Psoas muscle (tissue), 8 donors: ENCODE measurements around the gene SRP9. TPM values are rescaled to one million over a fixed set of nuclear protein-coding genes. Genes with fewer than 3 reads are reported as not detected.

ENCODE experiments used
- ATAC-seq, 4 donors: fragments of 200-7000 bp; cut with Tn5 transposase; one replicate each; pipeline ENCODE4 v1.9.1; 2020; ENCODE audit warnings: moderate library complexity in 3 of 4, mild to moderate bottlenecking in 2 of 4
- DNase-seq, 2 donors: peaks; one replicate each; pipeline ENCODE4 v3.0.0-alpha.2; 2020
- H3K27ac ChIP-seq: fragments of 200-600 bp; one replicate; pipeline ENCODE4 v1.8.0; 2022
- H3K27me3 ChIP-seq, 3 donors: fragments of 200-600 bp in 1 of 3; one replicate each; pipeline versions ENCODE4 v1.6.1 to v1.8.0; 2013 to 2022; ENCODE audit warnings: low read length in 2 of 3, mild to moderate bottlenecking in 2 of 3, moderate library complexity in 1 of 3; ENCODE audit not compliant: insufficient read depth in 3 of 3
- H3K36me3 ChIP-seq, 2 donors: fragments of 200-600 bp in 1 of 2; one replicate each; pipeline versions ENCODE4 v1.6.1 to v1.8.0; 2013 to 2022; ENCODE audit warnings: low read depth in 1 of 2, mild to moderate bottlenecking in 1 of 2, moderate library complexity in 1 of 2; ENCODE audit not compliant: insufficient read depth in 1 of 2
- H3K4me1 ChIP-seq: fragments of 200-600 bp; one replicate; pipeline ENCODE4 v1.8.0; 2022
- H3K4me3 ChIP-seq: fragments of 200-600 bp; one replicate; pipeline ENCODE4 v1.8.0; 2022; ENCODE audit warnings: mild to moderate bottlenecking
- H3K9me3 ChIP-seq: fragments of 200-600 bp; one replicate; pipeline ENCODE4 v1.8.0; 2022
- WGBS, 3 donors: extraction: QIAGEN DNeasy Blood & Tissue Kit; methylation state at CpG; one replicate each; pipeline versions ENCODE4 v1.1.6 to v1.1.7; 2013; 5-methylcytosine and 5-hydroxymethylcytosine counted together
- intact Hi-C, 2 donors: fragments of 100-400 bp; cut with DNase I; formaldehyde crosslinking; loops; one replicate each; pipeline versions ENCODE4 v1.11.0 to v1.14.2; 2022
- polyA plus RNA-seq, 3 donors: library from polyadenylated mRNA; stranded (reverse); fragments of 200-250 nt; gene quantifications; one replicate each; pipeline ENCODE4 v1.2.3, GENCODE V29; 2013
- total RNA-seq, 4 donors: library from RNA; stranded (reverse); fragmentation: NEBNext Ultra II Directional in 2 of 4; extraction: Animal tissue kit (Norgen Biotek cat#: 25700) in 2 of 4; gene quantifications; one replicate each; pipeline versions ENCODE4 v1.2.1 to v1.2.4, GENCODE V29; 2021 to 2023
- TF ChIP-seq, protein P1 (sequence below): fragments of 200-600 bp; IDR thresholded peaks from one replicate; pipeline ENCODE4 v1.8.0; 2022; ENCODE audit warnings: antibody characterized with exemption
- donor health status: healthy with polysubstance abuse.
- donor health status: DM: no; HTN: no; CAD: no; lungs with moderate emphysema.
- donor health status: Bipolar disorder and iron deficiency.
- donor health status: healthy.
- donor health status: DM: yes; HTN: yes; CAD: no.
- donor health status: DM: no; HTN: no; CAD: no.
- donor health status: DM: no; HTN: no; CAD: no.
- donor health status: DM: yes; HTN: yes; CAD: no.

SRP9 gene
- total and polyA plus RNA-seq, 7 donors: 137 to 216 (median 143) TPM

DNA sequence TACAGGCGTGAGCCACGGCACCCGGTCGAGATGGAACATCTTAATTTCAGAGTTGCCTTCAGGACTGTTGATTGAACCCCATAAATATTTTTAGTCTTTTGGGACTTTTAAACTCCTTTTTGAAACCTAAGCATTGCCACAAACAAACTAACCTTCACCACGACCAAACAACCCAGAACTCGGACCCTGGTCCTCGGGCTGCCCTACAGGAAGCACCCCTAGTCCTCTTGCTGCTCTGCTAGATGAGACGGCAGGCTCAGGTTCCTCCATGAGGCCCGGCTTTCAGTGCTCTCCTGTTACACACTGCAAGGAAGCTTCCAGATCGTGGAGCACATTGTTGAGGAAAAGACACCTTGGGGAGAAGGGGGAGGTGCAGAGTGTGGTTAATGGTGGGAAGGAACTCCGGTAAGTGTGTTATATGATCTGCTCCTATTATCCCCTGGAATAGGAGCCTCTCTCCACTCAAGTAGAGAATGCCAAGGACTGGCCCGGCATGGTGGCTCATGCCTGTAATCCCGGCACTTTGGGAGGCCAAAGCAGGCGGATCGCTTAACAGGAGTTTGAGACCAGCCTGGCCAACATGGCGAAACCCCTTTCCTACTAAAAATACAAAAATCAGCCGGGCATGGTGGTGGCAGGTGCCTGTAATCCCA, 38.0 kb downstream of the SRP9 start:
- H3K4me3 ChIP-seq: no peak overlapping the region
- TF ChIP-seq, protein P1, sequence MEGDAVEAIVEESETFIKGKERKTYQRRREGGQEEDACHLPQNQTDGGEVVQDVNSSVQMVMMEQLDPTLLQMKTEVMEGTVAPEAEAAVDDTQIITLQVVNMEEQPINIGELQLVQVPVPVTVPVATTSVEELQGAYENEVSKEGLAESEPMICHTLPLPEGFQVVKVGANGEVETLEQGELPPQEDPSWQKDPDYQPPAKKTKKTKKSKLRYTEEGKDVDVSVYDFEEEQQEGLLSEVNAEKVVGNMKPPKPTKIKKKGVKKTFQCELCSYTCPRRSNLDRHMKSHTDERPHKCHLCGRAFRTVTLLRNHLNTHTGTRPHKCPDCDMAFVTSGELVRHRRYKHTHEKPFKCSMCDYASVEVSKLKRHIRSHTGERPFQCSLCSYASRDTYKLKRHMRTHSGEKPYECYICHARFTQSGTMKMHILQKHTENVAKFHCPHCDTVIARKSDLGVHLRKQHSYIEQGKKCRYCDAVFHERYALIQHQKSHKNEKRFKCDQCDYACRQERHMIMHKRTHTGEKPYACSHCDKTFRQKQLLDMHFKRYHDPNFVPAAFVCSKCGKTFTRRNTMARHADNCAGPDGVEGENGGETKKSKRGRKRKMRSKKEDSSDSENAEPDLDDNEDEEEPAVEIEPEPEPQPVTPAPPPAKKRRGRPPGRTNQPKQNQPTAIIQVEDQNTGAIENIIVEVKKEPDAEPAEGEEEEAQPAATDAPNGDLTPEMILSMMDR: no peak
- H3K27ac ChIP-seq: peak overlapping the region; percentile 90
- DNase-seq (no peak), ATAC-seq (peak in 3 of 4 donors; percentile 40 to 43 (median 42))
- H3K27me3 ChIP-seq: no peaks in the 10 kb centered on the region
- peaks cover 78% of the 10 kb centered on the region for H3K4me1 ChIP-seq
- no peaks in the 10 kb centered on the region for H3K36me3 ChIP-seq
- intact Hi-C loops: loop anchor here in 1 of 2 donors (5.0 kb wide), 1 partner anchor 163 kb away; the partner anchor contains the start of gene ENAH
- H3K9me3 ChIP-seq: no peaks in the 10 kb centered on the region
- WGBS, 3 donors: 48 to 70% (median 53%) methylated on average over 17 of the region's 17 CpGs

DNA sequence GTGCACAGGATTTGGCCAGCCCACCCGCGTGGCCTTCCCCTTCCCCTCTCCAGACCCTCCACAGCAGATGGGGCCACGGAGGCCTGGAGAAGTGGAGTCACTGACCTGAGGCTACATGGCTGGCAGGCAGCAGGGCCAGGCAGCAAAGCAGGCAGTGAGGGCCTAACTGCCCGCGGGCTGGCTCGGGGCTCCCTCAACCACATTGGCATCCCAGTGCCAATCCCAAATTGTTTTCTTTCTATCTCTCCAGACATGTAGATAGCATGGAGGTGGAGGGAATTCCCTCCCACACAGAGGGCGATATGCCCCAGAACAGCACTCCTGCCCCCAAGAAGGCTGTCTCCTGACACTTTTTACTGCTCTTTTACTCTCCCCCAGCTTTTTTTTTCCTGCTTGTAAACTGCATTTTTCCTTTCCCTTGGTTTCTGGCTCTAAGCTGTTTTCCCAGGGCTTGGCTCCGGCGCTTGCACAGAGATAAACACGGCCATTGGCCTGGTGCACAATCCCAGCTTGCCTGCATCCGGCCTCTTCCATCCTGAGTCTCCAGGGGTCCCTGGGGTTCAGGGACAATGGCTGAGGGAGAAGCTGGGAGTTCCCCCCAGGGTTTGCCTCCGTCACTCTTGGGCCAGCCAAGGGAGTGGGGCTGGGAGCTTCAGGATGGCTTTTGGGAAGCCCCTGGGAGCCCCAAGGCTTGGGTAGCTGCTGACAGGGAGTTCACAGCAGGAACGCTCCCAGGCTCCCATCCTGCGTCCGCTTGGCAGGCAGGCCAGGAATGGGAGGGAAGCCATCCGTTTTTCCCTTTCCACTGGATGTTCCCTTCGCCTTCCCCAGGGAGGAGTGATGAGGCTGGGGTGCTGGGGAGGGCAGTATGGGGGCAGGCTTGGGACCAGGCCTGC, 39.3 kb downstream of the SRP9 start:
- H3K9me3 ChIP-seq: no peaks in the 10 kb centered on the region
- TF ChIP-seq, protein P1: no peak

GRCh38 chr1:225817611-225818061, 40.0 kb downstream of the SRP9 start:
- TF ChIP-seq, protein P1: no peak
- 22 to 34% (median 23%) methylated on average over 8 of the region's 8 CpGs for WGBS, 3 donors
- peak; percentile 84 to 86 (median 85) for ATAC-seq

More for the DNA sequence above, 39.3 kb downstream of the SRP9 start:
- 35 to 39% (median 37%) methylated on average over 15 to 17 of the region's 17 CpGs for WGBS, 3 donors
- intact Hi-C loops: loop anchor here in 1 of 2 donors (5.0 kb wide), 1 partner anchor 165 kb away; the partner anchor contains the start of gene ENAH
- no peaks in the 10 kb centered on the region for H3K36me3 ChIP-seq
- H3K27ac ChIP-seq: peak overlapping the region; percentile 90
- H3K4me3 ChIP-seq: peak overlapping the region; percentile 35
- peak; percentile 70 to 84 for DNase-seq
- no peaks in the 10 kb centered on the region for H3K27me3 ChIP-seq
- ATAC-seq: peak; percentile 7 to 41 (median 20)
- peaks cover 73% of the 10 kb centered on the region for H3K4me1 ChIP-seq

DNA sequence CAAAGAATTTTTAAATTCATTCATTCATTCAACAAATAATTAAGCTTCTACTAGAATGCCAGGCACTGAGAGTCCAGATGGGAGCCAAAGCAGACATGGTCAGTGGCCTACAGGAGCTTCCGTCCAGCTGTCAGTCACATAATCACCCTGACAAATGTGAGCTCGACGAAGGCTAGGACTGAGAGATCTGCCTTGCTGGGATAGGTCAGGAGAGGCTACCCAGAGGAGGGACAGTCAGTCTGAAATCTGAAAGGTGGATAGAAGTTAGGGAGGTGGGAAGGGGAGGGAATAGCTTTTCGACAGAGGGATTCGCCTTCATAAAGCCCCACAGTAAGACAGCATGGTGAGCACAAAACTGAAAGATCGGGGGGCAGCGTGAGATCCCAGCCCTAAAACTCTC, 40.6 kb downstream of the SRP9 start:
- Histone ChIP-seq H3K4me3 (no peak overlapping the region), H3K4me1 (peaks cover 68% of the 10 kb centered on the region), H3K9me3 (no peaks in the 10 kb centered on the region), H3K36me3 (no peaks in the 10 kb centered on the region), H3K27me3 (no peaks in the 10 kb centered on the region), H3K27ac (peak overlapping the region; percentile 90)
- WGBS, 3 donors: 63 to 71% (median 63%) methylated on average over 7 of the region's 7 CpGs
- intact Hi-C loops: loop anchor here in 1 of 2 donors (5.0 kb wide), 1 partner anchor 166 kb away; the partner anchor contains the start of gene ENAH
- TF ChIP-seq, protein P1: no peak
- DNase-seq: no peak
- peak; percentile 19 to 59 (median 52) for ATAC-seq

More at GRCh38 chr1:225817611-225818061, 40.0 kb downstream of the SRP9 start:
- H3K27ac ChIP-seq: peak overlapping the region; percentile 90
- DNase-seq: peak; percentile 80 to 84
- peaks cover 73% of the 10 kb centered on the region for H3K4me1 ChIP-seq
- intact Hi-C loops: loop anchor here in 1 of 2 donors (5.0 kb wide), 1 partner anchor 165 kb away; the partner anchor contains the start of gene ENAH
- H3K9me3 ChIP-seq: no peaks in the 10 kb centered on the region
- H3K4me3 ChIP-seq: peak overlapping the region; percentile 35
- H3K27me3 ChIP-seq: no peaks in the 10 kb centered on the region
- H3K36me3 ChIP-seq: no peaks in the 10 kb centered on the region
